Loucy (cell line): ENCODE results near the gene SETBP1.

Experiments
- H2AFZ ChIP-seq: fragments of 200-600 bp; sonication (generic); 2 replicates; pipeline ENCODE4 v1.6.0; 2016; ENCODE audit warnings: antibody characterized with exemption, mild to moderate bottlenecking, low read length, moderate library complexity
- H3F3A ChIP-seq: fragments of 200-600 bp; 2 replicates; pipeline ENCODE4 v1.6.0; 2016; ENCODE audit warnings: antibody characterized with exemption, low read depth, mild to moderate bottlenecking
- H3K27me3 ChIP-seq: fragments of 200-600 bp; sonication (generic); 2 replicates; pipeline ENCODE4 v1.6.1; 2014; ENCODE audit warnings: low read length, mild to moderate bottlenecking; ENCODE audit not compliant: insufficient read depth, poor library complexity, severe bottlenecking
- H3K36me3 ChIP-seq: fragments of 200-600 bp; sonication (generic); 2 replicates; pipeline ENCODE4 v1.6.1; 2016; ENCODE audit warnings: low read length; ENCODE audit not compliant: insufficient read depth
- H3K4me1 ChIP-seq: fragments of 200-600 bp; sonication (generic); 2 replicates; pipeline ENCODE4 v1.5.1; 2014; ENCODE audit warnings: low read length, mild to moderate bottlenecking; ENCODE audit not compliant: insufficient read depth, poor library complexity, severe bottlenecking
- H3K4me2 ChIP-seq: fragments of 200-600 bp; sonication (generic); 2 replicates; pipeline ENCODE4 v1.6.0; 2014; ENCODE audit warnings: antibody characterized with exemption, low read length, low read depth, mild to moderate bottlenecking; ENCODE audit not compliant: poor library complexity, severe bottlenecking
- H3K4me3 ChIP-seq: fragments of 200-600 bp; sonication (generic); 2 replicates; pipeline ENCODE4 v1.5.1; 2014; ENCODE audit warnings: low read length, mild to moderate bottlenecking, mixed read lengths; ENCODE audit not compliant: poor library complexity, severe bottlenecking
- H3K79me2 ChIP-seq: fragments of 200-600 bp; sonication (generic); 2 replicates; pipeline ENCODE4 v1.6.1; 2014; ENCODE audit warnings: low read length; ENCODE audit not compliant: insufficient read depth
- H3K9ac ChIP-seq: fragments of 200-600 bp; sonication (generic); 2 replicates; pipeline ENCODE4 v1.6.0; 2014; ENCODE audit warnings: mild to moderate bottlenecking, low read depth, low read length, moderate library complexity; ENCODE audit not compliant: poor library complexity, severe bottlenecking
- H3K9me2 ChIP-seq: fragments of 200-600 bp; sonication (generic); replicated peaks from 2 replicates; pipeline ENCODE4 v1.6.1; 2016; ENCODE audit warnings: low read depth, low read length, mixed read lengths
- H3K9me3 ChIP-seq: fragments of 200-600 bp; sonication (generic); 2 replicates; pipeline ENCODE4 v1.6.1; 2014; ENCODE audit warnings: mild to moderate bottlenecking, antibody characterized with exemption, low read length, low read depth; ENCODE audit not compliant: insufficient read depth
- H4K20me1 ChIP-seq: fragments of 200-600 bp; sonication (generic); 2 replicates; pipeline ENCODE4 v1.6.0; 2014; ENCODE audit warnings: antibody characterized with exemption, low read length, mild to moderate bottlenecking; ENCODE audit not compliant: insufficient read depth, poor library complexity, severe bottlenecking
- EZH2phosphoT487 ChIP-seq: fragments of 200-600 bp; IDR thresholded peaks from 2 replicates; pipeline ENCODE4 v1.6.1; 2018; ENCODE audit warnings: antibody characterized with exemption, mild to moderate bottlenecking, moderate library complexity, borderline replicate concordance
- TF ChIP-seq, protein P1 (sequence below): fragments of 200-600 bp; sonication (generic); conservative IDR thresholded peaks from 2 replicates; pipeline ENCODE4 v1.5.1; 2014; ENCODE audit warnings: mild to moderate bottlenecking, antibody characterized with exemption, low read length

The SETBP1 gene

DNA sequence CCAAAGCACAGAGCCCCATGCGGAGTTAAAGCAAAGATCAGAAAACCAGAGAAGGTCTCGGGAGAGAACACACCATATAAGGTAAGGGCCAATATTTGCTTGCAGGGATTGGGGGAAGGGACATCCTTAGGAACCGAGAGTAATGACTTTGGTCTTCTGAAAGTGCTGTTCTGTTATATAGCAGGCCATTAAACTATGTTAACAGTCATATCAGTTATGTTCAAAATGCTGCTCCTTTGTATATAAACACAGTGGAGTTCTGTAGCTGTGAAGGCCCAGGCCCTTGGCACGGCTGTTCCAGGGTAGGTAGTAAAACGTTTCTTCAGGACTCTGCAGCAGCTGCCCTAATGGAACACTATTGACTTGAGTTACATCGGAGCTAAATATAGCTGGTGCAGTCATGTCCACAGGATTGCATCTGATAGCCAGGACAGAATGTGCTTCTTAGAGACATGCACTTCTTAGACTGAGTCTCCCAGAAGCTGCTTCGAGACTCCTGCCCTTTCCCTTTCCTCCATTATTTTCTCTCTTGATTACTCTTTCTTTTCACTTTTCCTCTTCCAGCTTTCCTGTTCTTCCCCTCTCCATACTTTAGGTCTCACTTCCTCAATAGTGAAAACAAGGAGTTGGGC is 122.4 kb downstream of the SETBP1 start:
- TF ChIP-seq, protein P1, sequence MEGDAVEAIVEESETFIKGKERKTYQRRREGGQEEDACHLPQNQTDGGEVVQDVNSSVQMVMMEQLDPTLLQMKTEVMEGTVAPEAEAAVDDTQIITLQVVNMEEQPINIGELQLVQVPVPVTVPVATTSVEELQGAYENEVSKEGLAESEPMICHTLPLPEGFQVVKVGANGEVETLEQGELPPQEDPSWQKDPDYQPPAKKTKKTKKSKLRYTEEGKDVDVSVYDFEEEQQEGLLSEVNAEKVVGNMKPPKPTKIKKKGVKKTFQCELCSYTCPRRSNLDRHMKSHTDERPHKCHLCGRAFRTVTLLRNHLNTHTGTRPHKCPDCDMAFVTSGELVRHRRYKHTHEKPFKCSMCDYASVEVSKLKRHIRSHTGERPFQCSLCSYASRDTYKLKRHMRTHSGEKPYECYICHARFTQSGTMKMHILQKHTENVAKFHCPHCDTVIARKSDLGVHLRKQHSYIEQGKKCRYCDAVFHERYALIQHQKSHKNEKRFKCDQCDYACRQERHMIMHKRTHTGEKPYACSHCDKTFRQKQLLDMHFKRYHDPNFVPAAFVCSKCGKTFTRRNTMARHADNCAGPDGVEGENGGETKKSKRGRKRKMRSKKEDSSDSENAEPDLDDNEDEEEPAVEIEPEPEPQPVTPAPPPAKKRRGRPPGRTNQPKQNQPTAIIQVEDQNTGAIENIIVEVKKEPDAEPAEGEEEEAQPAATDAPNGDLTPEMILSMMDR, result no peak
- TF ChIP-seq EZH2phosphoT487, result no peak
- Histone ChIP-seq H3K4me3 (no peak overlapping the region), H3K4me2 (no peak overlapping the region)

DNA sequence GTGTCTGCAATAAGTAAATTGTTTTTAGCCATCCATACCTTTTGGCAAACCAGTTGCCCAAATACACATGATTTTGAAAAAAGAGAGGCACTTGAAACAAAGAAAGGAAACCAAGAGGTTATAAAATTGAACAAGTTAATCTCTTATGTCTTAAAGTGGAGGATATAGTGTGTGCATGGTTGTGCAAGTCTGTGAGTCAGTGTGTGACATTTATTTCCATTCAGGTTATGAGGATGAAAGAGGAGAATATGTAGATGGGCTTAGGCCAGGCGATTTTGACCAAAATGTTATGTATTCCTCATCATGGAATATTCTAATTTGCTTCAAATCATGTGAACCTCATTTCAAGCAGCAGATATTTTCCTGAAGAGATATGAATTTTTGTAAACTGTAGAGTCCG is 123.3 kb downstream of the SETBP1 start:
- Histone ChIP-seq H3K4me3 (no peak overlapping the region), H3K9ac (no peak overlapping the region), H3K4me1 (peaks cover 60% of the 10 kb centered on the region), H3K9me3 (no peaks in the 10 kb centered on the region), H3K36me3 (peaks cover 16% of the 10 kb centered on the region; the same call in 1 of the 2 replicates), H3K27me3 (no peaks in the 10 kb centered on the region), H3K4me2 (no peak overlapping the region), H4K20me1 (no peaks in the 10 kb centered on the region), H3F3A (no peaks in the 10 kb centered on the region), H3K9me2 (no peaks in the 10 kb centered on the region), H3K79me2 (peaks cover 6% of the 10 kb centered on the region; the same call in 1 of the 2 replicates), H2AFZ (no peak overlapping the region)
- TF ChIP-seq, protein P1, result no peak
- TF ChIP-seq EZH2phosphoT487, result no peak

More for the DNA sequence above, 122.4 kb downstream of the SETBP1 start:
- Histone ChIP-seq H3K9ac (no peak overlapping the region), H3K9me3 (no peaks in the 10 kb centered on the region), H3K9me2 (no peaks in the 10 kb centered on the region), H3K4me1 (peaks cover 54% of the 10 kb centered on the region), H3K79me2 (peaks cover 6% of the 10 kb centered on the region; the same call in 1 of the 2 replicates), H3K36me3 (peaks cover 16% of the 10 kb centered on the region; the same call in 1 of the 2 replicates), H4K20me1 (no peaks in the 10 kb centered on the region), H2AFZ (no peak overlapping the region), H3F3A (no peaks in the 10 kb centered on the region), H3K27me3 (no peaks in the 10 kb centered on the region)

DNA sequence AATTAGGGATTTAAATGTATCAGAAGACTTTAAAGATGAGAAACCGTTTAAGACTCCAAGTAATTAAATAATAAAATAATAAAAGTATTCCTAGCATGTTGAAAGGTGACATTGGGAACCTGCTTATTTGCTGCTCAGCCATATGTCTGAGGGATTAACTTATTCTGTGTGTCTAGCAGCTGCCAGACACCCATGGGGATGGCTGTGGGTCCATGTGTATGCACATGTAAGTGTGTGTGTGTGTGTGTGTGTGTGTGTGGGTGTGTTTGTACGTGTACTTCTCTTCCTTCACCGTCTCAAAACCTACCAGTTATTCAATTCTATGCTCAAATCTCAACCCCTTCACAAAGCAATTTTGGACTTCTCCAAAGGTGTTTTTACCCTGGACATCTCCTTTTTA is 124.5 kb downstream of the SETBP1 start:
- Histone ChIP-seq H3K9ac (no peak overlapping the region), H3K4me2 (no peak overlapping the region), H3K79me2 (peaks cover 6% of the 10 kb centered on the region; the same call in 1 of the 2 replicates), H3F3A (no peaks in the 10 kb centered on the region), H3K9me2 (no peaks in the 10 kb centered on the region), H3K4me1 (peaks cover 53% of the 10 kb centered on the region), H4K20me1 (no peaks in the 10 kb centered on the region), H3K4me3 (no peak overlapping the region), H2AFZ (no peak overlapping the region), H3K9me3 (no peaks in the 10 kb centered on the region), H3K27me3 (no peaks in the 10 kb centered on the region), H3K36me3 (peaks cover 16% of the 10 kb centered on the region; the same call in 1 of the 2 replicates)
- TF ChIP-seq EZH2phosphoT487, result no peak
- TF ChIP-seq, protein P1, result no peak
